Gastrocnemius medialis (tissue), 4 donors: Measurements from ENCODE around the gene PEX26. TPM values are rescaled to one million over a fixed set of nuclear protein-coding genes. Genes with fewer than 3 reads are reported as not detected.

Experiments used
- ATAC-seq, 2 donors: fragments of 150-250 bp; one replicate each; pipeline ENCODE4 v1.9.1; 2016
- DNase-seq, 2 donors: peaks; one replicate each; pipeline ENCODE4 v3.0.0-alpha.2; 2019
- H3K27ac ChIP-seq, 4 donors: fragments of 200-600 bp; sonication (generic); 1 replicate in 1 of 4; 2 replicates in 3 of 4; pipeline ENCODE4 v1.5.1; 2016 to 2018; ENCODE audit warnings: mild to moderate bottlenecking in 2 of 4, moderate library complexity in 1 of 4
- H3K27me3 ChIP-seq, 3 donors: fragments of 200-600 bp; sonication (generic) in 2 of 3; 1 replicate in 1 of 3; 2 replicates in 2 of 3; pipeline versions ENCODE4 v1.5.1 to v1.6.0; 2016 to 2019; ENCODE audit warnings: mild to moderate bottlenecking in 1 of 3, moderate library complexity in 1 of 3
- H3K36me3 ChIP-seq, 2 donors: fragments of 200-600 bp; sonication (generic) in 1 of 2; one replicate each; pipeline ENCODE4 v1.5.1; 2017 to 2018
- H3K4me1 ChIP-seq, 2 donors: fragments of 200-600 bp; sonication (generic) in 1 of 2; one replicate each; pipeline ENCODE4 v1.5.1; 2016 to 2017; ENCODE audit warnings: mild to moderate bottlenecking in 2 of 2
- H3K4me3 ChIP-seq, 4 donors: fragments of 200-600 bp; sonication (generic) in 3 of 4; 1 replicate in 1 of 4; 2 replicates in 3 of 4; pipeline ENCODE4 v1.5.1; 2016 to 2019; ENCODE audit warnings: mild to moderate bottlenecking in 2 of 4
- H3K9me3 ChIP-seq, 3 donors: fragments of 200-600 bp; sonication (generic) in 2 of 3; 1 replicate in 1 of 3; 2 replicates in 2 of 3; pipeline ENCODE4 v1.5.1; 2016 to 2019
- POLR2A ChIP-seq, 2 donors: fragments of 450-650 bp; IDR thresholded peaks; one replicate each; pipeline ENCODE4 v1.6.1; 2017; ENCODE audit warnings: antibody characterized with exemption in 2 of 2, mild to moderate bottlenecking in 2 of 2, moderate library complexity in 2 of 2
- in situ Hi-C, 4 donors: fragments of 200-750 bp; cut with MboI; loops; one replicate each; pipeline versions ENCODE4 v1.15.0 to v1.8.0; 2017; ENCODE audit warnings: low sequenced_read_pairs in 4 of 4
- intact Hi-C: fragments of 100-400 bp; cut with DNase I; formaldehyde crosslinking; loops from one replicate; pipeline ENCODE4 v1.15.1; 2023; ENCODE audit warnings: low total_unique reads
- total RNA-seq, 4 donors: library from RNA; depleted of rRNA; stranded (reverse); fragments of >200 nt; gene quantifications; one replicate each; pipeline versions ENCODE4 v1.1.0 to v1.2.3, GENCODE V29; 2016
- TF ChIP-seq, protein P1 (sequence below), 5 experiments: fragments of 450-650 bp in 3 of 5; fragments of 200-600 bp in 2 of 5; sonication (generic) in 2 of 5; IDR thresholded peaks in 4 of 5; conservative IDR thresholded peaks in 1 of 5; 1 replicate in 4 of 5; 2 replicates in 1 of 5; pipeline ENCODE4 v1.5.1; 2016 to 2019; ENCODE audit warnings: antibody characterized with exemption in 5 of 5, mild to moderate bottlenecking in 3 of 5, moderate library complexity in 3 of 5

Gene PEX26
- total RNA-seq, 4 donors from 2014 or later: 16.4 to 24.7 (median 16.8) TPM

DNA sequence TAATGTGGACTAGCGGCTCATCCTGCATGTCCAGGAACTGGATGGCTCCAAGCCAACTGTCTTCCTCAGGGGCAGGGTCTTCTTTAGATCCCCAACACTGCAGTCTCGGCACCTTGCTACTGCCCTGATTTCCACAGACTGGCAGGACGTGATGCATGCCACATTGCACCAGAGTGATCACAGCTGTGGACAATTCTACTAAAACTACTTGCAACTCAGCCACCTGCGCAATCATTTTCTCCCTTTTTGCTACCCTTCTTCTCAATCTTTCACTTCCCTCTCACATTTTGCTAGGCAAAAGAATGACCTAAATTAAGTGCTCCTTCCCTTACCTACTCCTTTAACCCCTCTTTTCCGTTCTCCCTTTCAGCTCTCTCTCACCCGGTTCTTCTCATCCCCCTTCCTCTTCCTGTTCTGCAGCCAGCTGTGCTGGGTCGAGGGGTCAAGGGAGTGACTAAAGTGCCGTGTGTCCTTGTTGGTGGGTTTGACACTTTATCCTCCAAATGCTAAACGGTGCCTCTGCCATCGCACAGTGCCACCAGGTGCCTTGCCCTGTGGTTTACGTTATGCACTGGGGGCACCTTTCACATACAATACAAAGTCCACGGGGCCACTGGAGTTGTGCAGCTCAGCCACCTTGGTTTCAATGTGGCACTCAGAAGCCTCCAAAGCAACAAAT, 11.5 kb upstream of the PEX26 start:
- ATAC-seq (no peak), DNase-seq (no peak)
- H3K9me3 ChIP-seq: no peaks in the 10 kb centered on the region
- H3K27ac ChIP-seq: no peak overlapping the region
- no peak overlapping the region for H3K4me3 ChIP-seq
- H3K27me3 ChIP-seq: no peaks in the 10 kb centered on the region
- H3K36me3 ChIP-seq: no peaks in the 10 kb centered on the region
- intact Hi-C loops (no loop called here), in situ Hi-C loops (loop anchor here in 1 of 4 donors (10.0 to 25.0 kb wide), 2 partner anchors 52 to 154 kb away; no protein-coding TSS in a partner anchor)
- H3K4me1 ChIP-seq: peaks cover under 1 to 14% of the 10 kb centered on the region in 2 donors
- TF ChIP-seq POLR2A (IDR thresholded peaks at IDR 0.05): no peak
- TF ChIP-seq, protein P1, sequence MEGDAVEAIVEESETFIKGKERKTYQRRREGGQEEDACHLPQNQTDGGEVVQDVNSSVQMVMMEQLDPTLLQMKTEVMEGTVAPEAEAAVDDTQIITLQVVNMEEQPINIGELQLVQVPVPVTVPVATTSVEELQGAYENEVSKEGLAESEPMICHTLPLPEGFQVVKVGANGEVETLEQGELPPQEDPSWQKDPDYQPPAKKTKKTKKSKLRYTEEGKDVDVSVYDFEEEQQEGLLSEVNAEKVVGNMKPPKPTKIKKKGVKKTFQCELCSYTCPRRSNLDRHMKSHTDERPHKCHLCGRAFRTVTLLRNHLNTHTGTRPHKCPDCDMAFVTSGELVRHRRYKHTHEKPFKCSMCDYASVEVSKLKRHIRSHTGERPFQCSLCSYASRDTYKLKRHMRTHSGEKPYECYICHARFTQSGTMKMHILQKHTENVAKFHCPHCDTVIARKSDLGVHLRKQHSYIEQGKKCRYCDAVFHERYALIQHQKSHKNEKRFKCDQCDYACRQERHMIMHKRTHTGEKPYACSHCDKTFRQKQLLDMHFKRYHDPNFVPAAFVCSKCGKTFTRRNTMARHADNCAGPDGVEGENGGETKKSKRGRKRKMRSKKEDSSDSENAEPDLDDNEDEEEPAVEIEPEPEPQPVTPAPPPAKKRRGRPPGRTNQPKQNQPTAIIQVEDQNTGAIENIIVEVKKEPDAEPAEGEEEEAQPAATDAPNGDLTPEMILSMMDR (IDR thresholded peaks at IDR 0.05 in 4 of 5, conservative IDR thresholded peaks at IDR 0.05 in 1 of 5): no peak

DNA sequence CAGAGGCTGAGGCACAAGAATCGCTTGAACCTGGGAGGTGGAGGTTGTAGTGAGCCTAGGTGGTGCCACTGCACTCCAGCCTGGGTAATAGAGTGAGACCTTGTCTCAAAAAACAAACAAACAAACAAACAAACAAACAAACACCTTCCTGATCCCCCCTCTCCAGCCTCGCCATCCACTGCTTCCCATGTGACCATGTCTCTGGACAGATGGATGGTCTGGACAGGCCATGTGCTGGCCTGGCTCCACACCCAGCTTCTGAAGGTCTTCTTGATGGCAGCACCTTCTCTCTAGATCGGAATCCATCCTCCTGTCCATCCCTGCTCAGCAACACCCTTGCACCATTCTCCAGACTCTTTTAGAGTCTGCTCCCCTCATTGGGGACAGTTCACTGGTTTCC, 10.7 kb upstream of the PEX26 start:
- Histone ChIP-seq H3K27ac (no peak overlapping the region), H3K4me1 (peaks cover 9 to 18% of the 10 kb centered on the region in 2 donors), H3K27me3 (no peaks in the 10 kb centered on the region), H3K4me3 (no peak overlapping the region), H3K9me3 (no peaks in the 10 kb centered on the region), H3K36me3 (no peaks in the 10 kb centered on the region)
- intact Hi-C loops: no loop called here
- in situ Hi-C loops: loop anchor here in 1 of 4 donors (10.0 to 25.0 kb wide), 2 partner anchors 52 to 155 kb away; no protein-coding TSS in a partner anchor
- ATAC-seq: no peak
- DNase-seq: no peak
- TF ChIP-seq POLR2A (IDR thresholded peaks at IDR 0.05): no peak
- TF ChIP-seq, protein P1 (IDR thresholded peaks at IDR 0.05 in 4 of 5, conservative IDR thresholded peaks at IDR 0.05 in 1 of 5): no peak

DNA sequence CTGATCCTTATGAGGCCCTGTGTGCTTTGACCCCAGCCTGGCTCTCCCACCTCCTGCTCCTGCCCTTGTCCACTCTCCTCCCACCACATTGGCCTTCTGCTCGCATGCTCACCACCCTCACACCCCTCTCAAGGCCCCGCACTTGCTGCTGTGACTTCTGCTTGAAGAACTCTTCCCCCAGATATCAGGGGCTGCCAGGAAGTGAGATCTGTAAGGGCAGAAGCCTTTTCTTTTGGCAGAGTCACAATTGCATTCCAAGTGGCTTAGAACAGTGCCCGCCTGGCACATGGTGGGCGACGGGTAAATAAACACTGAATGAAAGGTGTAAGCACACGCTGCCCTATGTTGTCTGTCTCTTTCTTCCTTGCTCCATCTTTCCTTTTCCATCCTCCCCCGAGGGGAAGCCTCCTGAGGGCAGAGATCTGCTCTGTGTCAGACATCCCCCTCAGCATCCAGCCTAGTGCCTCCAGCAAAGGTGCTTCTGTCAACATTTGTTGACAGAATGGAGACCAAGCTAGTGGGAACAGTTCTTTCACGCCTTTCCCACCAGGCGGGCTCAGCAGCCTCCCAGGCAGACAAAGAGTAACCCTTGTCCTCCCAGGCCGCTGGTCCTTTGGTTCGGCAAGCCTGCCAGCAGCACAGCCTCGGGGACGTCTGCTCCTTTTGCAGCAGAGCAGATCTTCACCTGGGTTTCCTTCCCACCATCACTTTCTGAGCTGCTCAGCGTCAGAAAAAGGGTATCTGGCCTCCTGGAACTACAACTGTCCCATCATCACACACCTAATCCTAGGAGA, 10.0 kb upstream of the PEX26 start:
- intact Hi-C loops: no loop called here
- Histone ChIP-seq H3K4me3 (no peak overlapping the region), H3K4me1 (peaks cover 9 to 18% of the 10 kb centered on the region in 2 donors), H3K36me3 (no peaks in the 10 kb centered on the region), H3K27me3 (no peaks in the 10 kb centered on the region), H3K9me3 (no peaks in the 10 kb centered on the region), H3K27ac (peak overlapping the region; percentile 24 to 46 (median 33))
- no peak for DNase-seq
- no peak for ATAC-seq
- in situ Hi-C loops: loop anchor here in 1 of 4 donors (10.0 to 25.0 kb wide), 2 partner anchors 53 to 155 kb away; no protein-coding TSS in a partner anchor
- no peak for TF ChIP-seq POLR2A (IDR thresholded peaks at IDR 0.05)
- TF ChIP-seq, protein P1 (IDR thresholded peaks at IDR 0.05 in 4 of 5, conservative IDR thresholded peaks at IDR 0.05 in 1 of 5): no peak

DNA sequence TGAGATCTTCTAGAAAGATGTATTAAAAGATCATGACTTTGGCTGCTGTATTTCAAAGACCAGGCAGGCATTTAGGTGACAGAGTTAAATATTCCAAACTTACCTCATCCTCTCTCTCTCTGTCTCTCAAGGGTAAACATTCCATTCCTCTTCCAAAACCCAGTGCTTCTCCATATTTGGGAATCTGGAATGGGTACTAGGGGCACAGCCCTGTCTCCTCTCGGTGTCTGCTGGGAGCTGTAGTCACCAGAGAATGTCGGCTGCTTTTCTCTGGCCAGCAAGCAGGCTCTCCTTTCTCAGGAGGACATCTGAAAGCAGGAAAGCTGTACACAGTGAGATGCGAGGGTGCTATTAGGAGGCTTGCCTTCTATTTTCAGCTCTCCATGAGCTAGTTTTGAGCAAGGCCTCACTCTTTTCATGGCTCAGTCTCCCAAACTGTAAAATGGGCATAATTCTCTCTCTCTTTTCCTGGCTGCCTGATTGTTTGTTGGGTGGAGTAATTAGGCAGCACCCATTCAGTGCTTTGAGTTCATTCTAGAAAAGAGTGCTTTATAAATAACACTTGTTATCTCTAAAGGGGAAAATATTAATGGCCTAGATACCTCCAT, 9.3 kb upstream of the PEX26 start:
- DNase-seq (no peak), ATAC-seq (peak in 1 of 2 donors; percentile 45)
- Histone ChIP-seq H3K4me1 (peaks cover 9 to 18% of the 10 kb centered on the region in 2 donors), H3K36me3 (no peaks in the 10 kb centered on the region), H3K27ac (peak overlapping the region in 3 of 4 donors; percentile 18 to 35 (median 24)), H3K4me3 (no peak overlapping the region), H3K9me3 (no peaks in the 10 kb centered on the region), H3K27me3 (no peaks in the 10 kb centered on the region)
- TF ChIP-seq, protein P1 (IDR thresholded peaks at IDR 0.05 in 4 of 5, conservative IDR thresholded peaks at IDR 0.05 in 1 of 5): no peak
- TF ChIP-seq POLR2A (IDR thresholded peaks at IDR 0.05): no peak
- intact Hi-C loops (no loop called here), in situ Hi-C loops (loop anchor here in 1 of 4 donors (10.0 to 25.0 kb wide), 2 partner anchors 54 to 156 kb away; no protein-coding TSS in a partner anchor)
